K562 (cell line): ENCODE measurements around the gene TRAP1. TPM values are rescaled to one million over a fixed set of nuclear protein-coding genes. Genes with fewer than 3 reads are reported as not detected.

ENCODE experiments used
- ATAC-seq: fragments of 200-7000 bp; cut with Tn5 transposase; 3 replicates; pipeline ENCODE4 v1.9.1; 2020; ENCODE audit warnings: moderate library complexity
- BruUV-seq: library from RNA; stranded (reverse); fragments of 400-500 nt; replicated peaks from 2 replicates; lab custom pipeline; 2021; lab: Mats Ljungman, UMichigan
- CTCF ChIA-PET: fragments of 300-600 bp; formaldehyde crosslinking; extraction: SDS; loops from one replicate; lab custom pipeline; 2021; ENCODE audit warnings: low intra/inter-chr PET ratio; lab: Yijun Ruan, JAX
- POLR2A ChIA-PET: fragments of 300-600, 350-650 bp; sonication (Branson Sonifier 250); formaldehyde crosslinking; extraction: SDS; loops from one replicate; lab custom pipeline; 2021; ENCODE audit warnings: antibody characterized with exemption, inconsistent platforms; lab: Yijun Ruan, JAX
- DNase-seq, 4 experiments: peaks; one replicate each; pipeline versions ENCODE4 v3.0.0 to v3.0.0-alpha.2; 2011 to 2018; ENCODE audit warnings: low spot score in 3 of 4, mixed read lengths in 3 of 4; ENCODE audit errors: extremely low read depth in 1 of 4
- FAIRE-seq: peaks from 2 replicates; lab custom pipeline; 2011; peaks lifted over from hg19 to GRCh38; lab: Jason Lieb, UNC
- H2AFZ ChIP-seq: 2 replicates; pipeline ENCODE4 v1.6.0; 2011; ENCODE audit warnings: low read depth, low read length, control low read depth, inconsistent platforms
- H3K27ac ChIP-seq: fragments of 200-600 bp; 3 replicates; pipeline ENCODE4 v1.8.0; 2011; ENCODE audit warnings: low read depth, mild to moderate bottlenecking, control low read depth, inconsistent platforms, low read length, moderate library complexity, mixed read lengths; ENCODE audit errors: extremely low read depth
- H3K27me3 ChIP-seq, 2 experiments: fragments of 300-600 bp in 1 of 2; 2 replicates in 1 of 2; 3 replicates in 1 of 2; pipeline versions ENCODE4 v1.6.0 to v1.8.0; 2011; ENCODE audit warnings: inconsistent platforms in 2 of 2, low read length in 2 of 2, mild to moderate bottlenecking in 1 of 2, mixed read lengths in 1 of 2, moderate library complexity in 1 of 2; ENCODE audit not compliant: control insufficient read depth in 2 of 2, insufficient read depth in 2 of 2
- H3K36me3 ChIP-seq: fragments of 300-600 bp; 3 replicates; pipeline ENCODE4 v1.8.0; 2011; ENCODE audit warnings: mild to moderate bottlenecking, low read length, inconsistent platforms; ENCODE audit not compliant: control insufficient read depth, insufficient read depth
- H3K4me1 ChIP-seq, 2 experiments: fragments of 200-600 bp in 1 of 2; replicated peaks in 1 of 2; 2 replicates in 1 of 2; 3 replicates in 1 of 2; pipeline versions ENCODE4 v1.5.1 to v1.8.0; 2011; ENCODE audit warnings: inconsistent platforms in 2 of 2, low read length in 2 of 2, mild to moderate bottlenecking in 1 of 2, mixed read lengths in 1 of 2, moderate library complexity in 1 of 2; ENCODE audit not compliant: control insufficient read depth in 2 of 2, insufficient read depth in 2 of 2
- H3K4me2 ChIP-seq: 2 replicates; pipeline ENCODE4 v1.6.1; 2011; ENCODE audit warnings: low read length, control low read depth, inconsistent platforms, mixed read lengths; ENCODE audit not compliant: insufficient read depth
- H3K4me3 ChIP-seq: fragments of 200-600 bp; sonication (generic), shearing (Covaris generic); 2 replicates; pipeline ENCODE4 v1.5.1; 2016; ENCODE audit warnings: control low read depth, inconsistent platforms
- H3K79me2 ChIP-seq: fragments of 200-600 bp; 3 replicates; pipeline ENCODE4 v1.8.0; 2011; ENCODE audit warnings: low read length, inconsistent platforms; ENCODE audit not compliant: control insufficient read depth, insufficient read depth
- H3K9ac ChIP-seq, 2 experiments: 2 replicates each; pipeline versions ENCODE4 v1.6.0 to v1.6.1; 2011; ENCODE audit warnings: low read depth in 2 of 2, low read length in 2 of 2, control low read depth in 1 of 2, inconsistent platforms in 1 of 2, mild to moderate bottlenecking in 1 of 2, mixed read lengths in 1 of 2; ENCODE audit not compliant: insufficient read depth in 1 of 2
- H3K9me1 ChIP-seq: one replicate; pipeline ENCODE4 v1.6.0; 2011; ENCODE audit warnings: inconsistent platforms, mild to moderate bottlenecking, low read length, moderate library complexity; ENCODE audit not compliant: control insufficient read depth, insufficient read depth
- H3K9me3 ChIP-seq: replicated peaks from 2 replicates; pipeline ENCODE4 v1.5.1; 2011; ENCODE audit warnings: low read depth, low read length, inconsistent platforms; ENCODE audit not compliant: control insufficient read depth, insufficient read depth
- H4K20me1 ChIP-seq: replicated peaks from 2 replicates; pipeline ENCODE4 v1.6.1; 2011; ENCODE audit warnings: low read length, inconsistent platforms, mixed read lengths; ENCODE audit not compliant: control insufficient read depth, insufficient read depth
- AFF1 ChIP-seq, 2 experiments: fragments of 450-650 bp; IDR thresholded peaks; 2 replicates each; pipeline ENCODE4 v1.6.1; 2018; ENCODE audit warnings: mild to moderate bottlenecking in 2 of 2, low read depth in 1 of 2; ENCODE audit not compliant: partially characterized antibody in 2 of 2
- CBX3 ChIP-seq, 2 experiments: IDR thresholded peaks; 1 replicate in 1 of 2; 2 replicates in 1 of 2; pipeline ENCODE4 v1.6.1; 2012; ENCODE audit warnings: inconsistent platforms in 2 of 2, low read length in 2 of 2, borderline replicate concordance in 1 of 2, control low read depth in 1 of 2
- ETS1 ChIP-seq: conservative IDR thresholded peaks from 2 replicates; pipeline ENCODE4 v1.6.1; 2011; ENCODE audit warnings: low read depth, mild to moderate bottlenecking, low read length; ENCODE audit not compliant: control insufficient read depth
- FUS ChIP-seq: fragments of 200-400 bp; formaldehyde crosslinking; optimal IDR thresholded peaks from 2 replicates; pipeline ENCODE3; 2017; ENCODE audit warnings: low read depth, low read length
- KLF16 ChIP-seq: IDR thresholded peaks from 2 replicates; pipeline ENCODE4 v1.6.1; 2016; ENCODE audit warnings: antibody characterized with exemption
- LEF1 ChIP-seq: fragments of 450-650 bp; IDR thresholded peaks from 2 replicates; pipeline ENCODE4 v1.6.1; 2016; ENCODE audit warnings: mild to moderate bottlenecking
- MTA2 ChIP-seq: fragments of 450-650 bp; IDR thresholded peaks from 2 replicates; pipeline ENCODE4 v1.6.1; 2016; ENCODE audit warnings: low read depth
- NR2C2 ChIP-seq, 2 experiments: fragments of 200-800 bp in 1 of 2; sonication (Bioruptor generic) in 1 of 2; sonication (generic) in 1 of 2; formaldehyde crosslinking in 1 of 2; IDR thresholded peaks; 2 replicates each; pipeline versions ENCODE4 v1.6.1 to v1.8.0; 2016 to 2022; ENCODE audit warnings: mild to moderate bottlenecking in 1 of 2, missing compliant biosample characterization in 1 of 2, missing genetic modification characterization in 1 of 2, missing genetic modification reagents in 1 of 2
- NR2F6 ChIP-seq: fragments of 450-650 bp; formaldehyde crosslinking; IDR thresholded peaks from 2 replicates; pipeline ENCODE4 v1.4.0; 2020; ENCODE audit warnings: mild to moderate bottlenecking
- PCBP2 ChIP-seq: fragments of 200-400 bp; formaldehyde crosslinking; IDR thresholded peaks from 2 replicates; pipeline ENCODE4 v1.6.1; 2018; ENCODE audit warnings: low read length, low read depth, mild to moderate bottlenecking, moderate library complexity; ENCODE audit not compliant: poor library complexity, severe bottlenecking
- POU5F1 ChIP-seq: fragments of 150-350 bp; IDR thresholded peaks from 2 replicates; pipeline ENCODE4 v1.6.1; 2014; ENCODE audit warnings: borderline replicate concordance, low read length, low read depth, mild to moderate bottlenecking; ENCODE audit not compliant: partially characterized antibody
- PURB ChIP-seq: sonication (generic); formaldehyde crosslinking; IDR thresholded peaks from 2 replicates; pipeline ENCODE4 v1.9.0; 2021; ENCODE audit warnings: low read depth, mild to moderate bottlenecking, missing genetic modification reagents
- SNRNP70 ChIP-seq: fragments of 200-400 bp; formaldehyde crosslinking; optimal IDR thresholded peaks from 2 replicates; pipeline ENCODE3; 2017; ENCODE audit warnings: low read depth, low read length
- ZFPM2 ChIP-seq: fragments of 250-450 bp; sonication (Bioruptor Pico); IDR thresholded peaks from 2 replicates; pipeline ENCODE4 v1.5.1; 2022; ENCODE audit warnings: mild to moderate bottlenecking
- ZHX1 ChIP-seq: fragments of 150-350 bp; conservative IDR thresholded peaks from 2 replicates; pipeline ENCODE4 v1.6.1; 2014; ENCODE audit warnings: low read length
- WGBS: fragments of 100-300 bp; shearing (Covaris generic); methylation state at CpG from one replicate; pipeline ENCODE4 v1.1.6; 2016; ENCODE audit warnings: low coverage, mixed read lengths; ENCODE audit not compliant: insufficient coverage; ENCODE audit errors: missing lambda C conversion rate; 5-methylcytosine and 5-hydroxymethylcytosine counted together
- in situ Hi-C: fragments of 300-500 bp; cut with MboI; formaldehyde crosslinking; loops from 4 replicates; pipeline ENCODE4 v1.15.0; 2018; ENCODE audit warnings: inconsistent platforms, mixed read lengths
- intact Hi-C: fragments of 100-400 bp; cut with micrococcal nuclease; formaldehyde crosslinking; loops from 2 replicates; pipeline ENCODE4 v1.14.2; 2022
- polyA plus RNA-seq, 8 experiments: library from polyadenylated mRNA; depleted of rRNA in 4 of 8; stranded (reverse) in 5 of 8; unstranded in 3 of 8; fragments of >200 nt; fragmentation: Nextera tagmentation in 2 of 8; fragmentation: Illumina TruSeq in 1 of 8; extraction: Ambion mirVana in 2 of 8; extraction: Trizol in 1 of 8; gene quantifications; 2 replicates each; pipeline versions ENCODE4 v1.2.1 to v1.2.3, GENCODE V29; 2011 to 2014; ENCODE audit warnings: inconsistent platforms in 1 of 8, missing spikeins in 1 of 8
- total RNA-seq, 7 experiments: library from RNA; depleted of rRNA in 6 of 7; stranded (reverse); fragments of >200 nt in 6 of 7; fragmentation: Illumina TruSeq in 2 of 7; extraction: Trizol in 2 of 7; gene quantifications; 2 replicates each; pipeline versions ENCODE4 v1.2.1 to v1.2.3, GENCODE V29; 2011 to 2021; ENCODE audit warnings: low replicate concordance in 1 of 7

TRAP1 gene
- total and polyA plus RNA-seq, 9 of the 15 experiments (the other 6 are each of a cell fraction or from before 2014, with no cell fraction given) = 19.1 to 436 (median 301) TPM

- in situ Hi-C loops = no loop called here
- ChIA-PET POLR2A (interaction anchor here (0.8 kb wide), 1 partner anchor 12 kb away, joined by 4 read pairs; no protein-coding TSS in a partner anchor), CTCF (no interaction called here)
- no TSS peak for BruUV-seq
- no peaks in the 10 kb centered on the region for H3K9me3 ChIP-seq
- no peak overlapping the region for H2AFZ ChIP-seq
- peaks cover 3% of the 10 kb centered on the region for H3K9me1 ChIP-seq
- H4K20me1 ChIP-seq = no peaks in the 10 kb centered on the region; the same call in 1 of the 2 replicates
- H3K4me3 ChIP-seq = no peak overlapping the region
- H3K27me3 ChIP-seq = no peaks in the 10 kb centered on the region
- peaks cover 79% of the 10 kb centered on the region; the same call in 2 of the 3 replicates for H3K36me3 ChIP-seq
- H3K79me2 ChIP-seq = no peaks in the 10 kb centered on the region
- H3K27ac ChIP-seq = no peak overlapping the region
- no peak for DNase-seq
- intact Hi-C loops = no loop called here
- no peak overlapping the region; a peak in 1 of 4 replicates for H3K9ac ChIP-seq
- no peak overlapping the region for H3K4me2 ChIP-seq
- H3K4me1 ChIP-seq = peaks cover 0 to 12% of the 10 kb centered on the region in 2 experiments; a peak in 1 of 5 replicates
- WGBS = 87% methylated on average over 8 of the region's 8 CpGs
- FAIRE-seq = no peak
- no peak for ATAC-seq
- no peak for TF ChIP-seq NR2C2 (CRISPR knock-in tag; IDR thresholded peaks at IDR 0.05)
- TF ChIP-seq NR2C2 (tag; IDR thresholded peaks at IDR 0.05) = no peak
- no peak for TF ChIP-seq LEF1
- no peak for TF ChIP-seq PCBP2
- TF ChIP-seq KLF16 = no peak
- no peak for TF ChIP-seq FUS
- TF ChIP-seq PURB (CRISPR knock-in tag) = no peak
- no peak for TF ChIP-seq SNRNP70
- no peak for TF ChIP-seq AFF1 (IDR thresholded peaks at IDR 0.05; ENCODE audit: low read depth in 1 of 2, partially characterized antibody in 2 of 2)
- TF ChIP-seq CBX3 (IDR thresholded peaks at IDR 0.05; ENCODE audit: borderline replicate concordance in 1 of 2, low read length in 2 of 2) = no peak
- TF ChIP-seq POU5F1 = no peak
- no peak for TF ChIP-seq ZFPM2 (CRISPR knock-in tag)
- TF ChIP-seq ETS1 = no peak
- TF ChIP-seq NR2F6 (CRISPR knock-in tag) = no peak
- no peak for TF ChIP-seq MTA2
- TF ChIP-seq ZHX1 = no peak
Observed at GRCh38 chr16:3732171-3732570, 14.8 kb upstream of the TRAP1 start.
